ENCODE data around the gene SUMO4.

The SUMO4 gene

DNA sequence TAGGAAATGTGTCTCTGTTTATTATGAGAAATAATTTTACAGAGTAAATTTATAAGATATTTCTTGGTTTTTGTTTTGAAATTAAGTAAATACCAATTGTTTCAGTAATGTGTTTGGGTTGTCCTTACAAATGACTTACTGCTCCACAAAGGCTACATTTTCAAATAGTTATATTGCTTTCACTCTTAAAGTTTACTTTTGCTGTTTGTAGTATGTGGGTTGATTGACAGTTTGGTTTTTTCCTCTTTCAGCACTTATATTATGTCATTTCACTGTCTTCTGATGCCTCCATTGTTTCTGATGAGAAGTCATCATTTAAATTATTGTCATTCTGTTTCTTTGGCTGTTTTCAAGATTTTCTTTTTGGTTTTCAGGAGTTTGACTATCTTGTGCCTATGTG, 34.9 kb upstream of the SUMO4 start:
- peaks cover 5% of the 10 kb centered on the region for H3K9me3 ChIP-seq (ENCODE audit: severe bottlenecking)
- TF ChIP-seq, protein P1, sequence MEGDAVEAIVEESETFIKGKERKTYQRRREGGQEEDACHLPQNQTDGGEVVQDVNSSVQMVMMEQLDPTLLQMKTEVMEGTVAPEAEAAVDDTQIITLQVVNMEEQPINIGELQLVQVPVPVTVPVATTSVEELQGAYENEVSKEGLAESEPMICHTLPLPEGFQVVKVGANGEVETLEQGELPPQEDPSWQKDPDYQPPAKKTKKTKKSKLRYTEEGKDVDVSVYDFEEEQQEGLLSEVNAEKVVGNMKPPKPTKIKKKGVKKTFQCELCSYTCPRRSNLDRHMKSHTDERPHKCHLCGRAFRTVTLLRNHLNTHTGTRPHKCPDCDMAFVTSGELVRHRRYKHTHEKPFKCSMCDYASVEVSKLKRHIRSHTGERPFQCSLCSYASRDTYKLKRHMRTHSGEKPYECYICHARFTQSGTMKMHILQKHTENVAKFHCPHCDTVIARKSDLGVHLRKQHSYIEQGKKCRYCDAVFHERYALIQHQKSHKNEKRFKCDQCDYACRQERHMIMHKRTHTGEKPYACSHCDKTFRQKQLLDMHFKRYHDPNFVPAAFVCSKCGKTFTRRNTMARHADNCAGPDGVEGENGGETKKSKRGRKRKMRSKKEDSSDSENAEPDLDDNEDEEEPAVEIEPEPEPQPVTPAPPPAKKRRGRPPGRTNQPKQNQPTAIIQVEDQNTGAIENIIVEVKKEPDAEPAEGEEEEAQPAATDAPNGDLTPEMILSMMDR (IDR thresholded peaks at IDR 0.05; ENCODE audit: poor library complexity, severe bottlenecking) = no peak
- peaks cover 18% of the 10 kb centered on the region for H3K4me1 ChIP-seq (ENCODE audit: insufficient read depth, poor library complexity, severe bottlenecking)
- no peak overlapping the region for H3K4me3 ChIP-seq (ENCODE audit: severe bottlenecking)
- ATAC-seq (ENCODE audit: low read depth) (no peak), DNase-seq (ENCODE audit: low spot score) (no peak)
- peaks cover 17% of the 10 kb centered on the region for H3K36me3 ChIP-seq (ENCODE audit: low read depth)
- no peaks in the 10 kb centered on the region for H3K27me3 ChIP-seq (ENCODE audit: insufficient read depth, poor library complexity, severe bottlenecking)
- no peak overlapping the region for H3K27ac ChIP-seq (ENCODE audit: poor library complexity, severe bottlenecking)

DNA sequence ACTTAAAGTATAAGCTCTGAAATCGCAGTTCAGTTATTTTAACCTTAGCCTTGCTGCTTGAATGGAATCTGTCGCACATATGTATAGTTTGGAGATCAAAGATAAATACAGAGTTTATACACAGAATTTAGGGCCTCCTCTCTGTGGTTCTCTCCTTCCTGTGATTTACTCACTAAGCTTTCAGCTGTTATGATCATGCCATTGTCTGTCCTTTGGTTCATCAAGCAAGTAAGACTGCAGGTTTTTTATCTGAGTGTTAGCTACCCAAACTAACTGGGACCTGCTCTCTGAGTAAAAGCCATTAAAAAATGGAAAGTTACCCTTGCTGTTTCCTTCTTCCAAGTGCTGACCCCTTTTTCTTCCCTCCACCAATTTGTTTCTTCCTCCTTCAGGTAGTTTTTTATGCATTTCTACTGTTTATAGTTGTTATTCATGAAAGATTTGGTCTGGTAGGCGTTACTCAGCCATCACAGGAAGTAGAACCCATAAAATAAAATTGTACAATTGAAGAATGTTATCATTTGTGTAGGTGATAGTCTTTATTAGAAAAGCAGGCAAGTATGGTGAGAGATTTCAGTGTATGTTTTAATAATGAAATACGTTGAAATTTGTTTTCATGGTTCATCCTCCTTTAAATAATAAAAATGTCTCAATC, 33.7 kb upstream of the SUMO4 start:
- no peak for ATAC-seq (ENCODE audit: low read depth)
- H3K4me1 ChIP-seq (ENCODE audit: insufficient read depth, poor library complexity, severe bottlenecking) = peaks cover 18% of the 10 kb centered on the region

DNA sequence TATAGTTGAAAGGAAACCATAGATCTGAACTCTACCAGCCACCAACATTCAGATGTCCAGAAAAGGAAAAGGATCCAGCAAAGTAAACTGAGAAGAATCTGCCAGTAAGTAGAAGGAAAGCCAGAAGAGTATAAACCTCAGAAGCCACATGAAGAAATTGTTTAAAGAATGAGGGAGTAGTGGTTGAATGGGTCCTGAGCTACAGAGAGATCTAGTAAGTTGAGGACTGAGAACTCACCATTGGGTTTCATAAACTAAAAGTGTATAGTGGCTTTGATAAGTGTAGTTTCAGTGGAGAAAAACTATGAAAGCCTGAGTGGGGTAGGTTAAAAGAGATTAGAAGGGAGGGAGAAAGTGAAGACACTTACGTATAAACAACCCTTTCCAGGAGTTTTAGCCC, 32.0 kb upstream of the SUMO4 start:
- no peak for ATAC-seq (ENCODE audit: low read depth)
- H3K27me3 ChIP-seq (ENCODE audit: insufficient read depth, poor library complexity, severe bottlenecking) = no peaks in the 10 kb centered on the region
- no peak overlapping the region for H3K27ac ChIP-seq (ENCODE audit: poor library complexity, severe bottlenecking)
- TF ChIP-seq, protein P1 (IDR thresholded peaks at IDR 0.05; ENCODE audit: poor library complexity, severe bottlenecking) = no peak
- H3K9me3 ChIP-seq (ENCODE audit: severe bottlenecking) = no peaks in the 10 kb centered on the region
- H3K4me1 ChIP-seq (ENCODE audit: insufficient read depth, poor library complexity, severe bottlenecking) = peaks cover 7% of the 10 kb centered on the region
- DNase-seq (ENCODE audit: low spot score) = no peak
- peaks cover 40% of the 10 kb centered on the region for H3K36me3 ChIP-seq (ENCODE audit: low read depth)
- H3K4me3 ChIP-seq (ENCODE audit: severe bottlenecking) = no peak overlapping the region

More for the DNA sequence above, 33.7 kb upstream of the SUMO4 start:
- Histone ChIP-seq H3K9me3 (ENCODE audit: severe bottlenecking) (peaks cover 4% of the 10 kb centered on the region), H3K36me3 (ENCODE audit: low read depth) (peaks cover 28% of the 10 kb centered on the region), H3K27me3 (ENCODE audit: insufficient read depth, poor library complexity, severe bottlenecking) (no peaks in the 10 kb centered on the region), H3K4me3 (ENCODE audit: severe bottlenecking) (no peak overlapping the region), H3K27ac (ENCODE audit: poor library complexity, severe bottlenecking) (no peak overlapping the region)
- TF ChIP-seq, protein P1 (IDR thresholded peaks at IDR 0.05; ENCODE audit: poor library complexity, severe bottlenecking) = no peak
- DNase-seq (ENCODE audit: low spot score) = no peak

DNA sequence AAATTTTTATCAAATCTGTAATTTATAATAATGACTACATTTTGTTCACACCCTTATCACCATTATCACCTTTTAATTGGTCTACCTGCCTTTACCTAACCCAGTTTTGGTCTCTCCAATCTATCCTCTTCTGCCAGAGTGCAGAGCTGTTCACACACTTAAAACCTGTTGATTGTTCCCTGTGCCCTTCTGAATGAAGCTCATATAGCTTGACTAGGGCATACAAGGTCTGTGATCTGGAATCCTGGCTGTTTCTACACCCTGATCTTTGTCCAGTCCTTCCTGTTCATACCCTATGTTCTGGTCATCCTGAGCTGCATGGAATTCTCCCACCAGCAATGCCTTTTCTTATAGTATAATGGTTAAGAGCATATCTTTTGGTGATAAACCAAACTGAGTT, 28.9 kb upstream of the SUMO4 start:
- no peak for DNase-seq (ENCODE audit: low spot score)
- Histone ChIP-seq H3K36me3 (ENCODE audit: low read depth) (peaks cover 50% of the 10 kb centered on the region), H3K4me1 (ENCODE audit: insufficient read depth, poor library complexity, severe bottlenecking) (no peaks in the 10 kb centered on the region), H3K4me3 (ENCODE audit: severe bottlenecking) (no peak overlapping the region), H3K27me3 (ENCODE audit: insufficient read depth, poor library complexity, severe bottlenecking) (no peaks in the 10 kb centered on the region), H3K9me3 (ENCODE audit: severe bottlenecking) (no peaks in the 10 kb centered on the region), H3K27ac (ENCODE audit: poor library complexity, severe bottlenecking) (no peak overlapping the region)
- TF ChIP-seq, protein P1 (IDR thresholded peaks at IDR 0.05; ENCODE audit: poor library complexity, severe bottlenecking) = no peak
- no peak for ATAC-seq (ENCODE audit: low read depth)

DNA sequence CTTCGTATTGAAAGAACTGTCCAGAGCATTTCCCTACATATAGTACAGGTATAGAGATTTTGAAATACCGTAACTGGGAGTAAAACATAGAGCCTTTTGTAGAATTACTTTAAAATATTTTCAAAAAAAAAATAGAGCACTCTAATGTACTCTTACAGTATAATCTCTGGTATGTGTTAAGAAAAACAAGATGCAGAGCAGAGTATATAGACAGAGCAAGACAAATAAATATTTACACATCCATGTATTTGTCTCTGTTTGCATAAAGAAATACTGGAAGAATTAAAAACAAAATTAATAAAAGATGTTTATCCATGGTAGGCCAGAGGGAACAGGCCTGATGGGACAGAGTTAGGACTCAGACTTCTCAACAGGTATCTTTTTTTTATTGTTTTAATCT, 28.0 kb upstream of the SUMO4 start:
- no peak for DNase-seq (ENCODE audit: low spot score)
- H3K36me3 ChIP-seq (ENCODE audit: low read depth) = peaks cover 50% of the 10 kb centered on the region
- no peak for ATAC-seq (ENCODE audit: low read depth)
- no peaks in the 10 kb centered on the region for H3K4me1 ChIP-seq (ENCODE audit: insufficient read depth, poor library complexity, severe bottlenecking)
- no peaks in the 10 kb centered on the region for H3K9me3 ChIP-seq (ENCODE audit: severe bottlenecking)
- H3K27me3 ChIP-seq (ENCODE audit: insufficient read depth, poor library complexity, severe bottlenecking) = no peaks in the 10 kb centered on the region
- TF ChIP-seq, protein P1 (IDR thresholded peaks at IDR 0.05; ENCODE audit: poor library complexity, severe bottlenecking) = no peak
- no peak overlapping the region for H3K27ac ChIP-seq (ENCODE audit: poor library complexity, severe bottlenecking)
- no peak overlapping the region for H3K4me3 ChIP-seq (ENCODE audit: severe bottlenecking)

Measured in RWPE2 (cell line).